GM20000 (cell line): ENCODE results near the gene SPG7.
"Not testable (repeated sequence)": the region's sequence is repeated elsewhere in the genome, so short reads cannot be mapped to it uniquely, and the experiment has no call there.

Experiments used
- DNase-seq: peaks from one replicate; pipeline ENCODE4 v3.0.0; 2012; ENCODE audit warnings: low spot score
- CTCF ChIP-seq: IDR thresholded peaks from 2 replicates; pipeline ENCODE4 v1.5.1; 2012; ENCODE audit warnings: mild to moderate bottlenecking, control low read depth; ENCODE audit errors: extremely low read depth, missing control alignments

The SPG7 gene

GRCh38 chr16:89586218-89586617 lies 78.0 kb downstream of the SPG7 start:
- TF ChIP-seq CTCF = no peak

GRCh38 chr16:89586853-89587252 lies 78.7 kb downstream of the SPG7 start:
- no peak for DNase-seq
- TF ChIP-seq CTCF = no peak

More at GRCh38 chr16:89586218-89586617, 78.0 kb downstream of the SPG7 start:
- no peak for DNase-seq

GRCh38 chr16:89587676-89588075 lies 79.5 kb downstream of the SPG7 start:
- DNase-seq = not testable (repeated sequence)

GRCh38 chr16:89588413-89589109 lies 80.4 kb downstream of the SPG7 start:
- no peak for DNase-seq
- TF ChIP-seq CTCF = no peak

GRCh38 chr16:89589241-89589926 lies 81.2 kb downstream of the SPG7 start:
- DNase-seq = no peak

GRCh38 chr16:89593841-89594240 lies 85.6 kb downstream of the SPG7 start:
- DNase-seq = no peak
- no peak for TF ChIP-seq CTCF

More at GRCh38 chr16:89589241-89589926, 81.2 kb downstream of the SPG7 start:
- no peak for TF ChIP-seq CTCF

- DNase-seq = no peak
- no peak for TF ChIP-seq CTCF
Measured at GRCh38 chr16:89595330-89596060, 87.3 kb downstream of the SPG7 start.
